Activated CD4-positive, alpha-beta T cell treated with anti-CD3 and anti-CD28 coated beads, Interleukin-2, amount 10 ng/mL, durations not matched to agents 24 days and 14 days (primary cell): ENCODE measurements around the gene FARS2. TPM values are rescaled to one million over a fixed set of nuclear protein-coding genes. Genes with fewer than 3 reads are reported as not detected.

Experiments used
- DNase-seq: peaks from one replicate; pipeline ENCODE4 v3.0.0; 2022
- H3K27ac Mint-ChIP-seq: one replicate; pipeline ENCODE4 v1.8.0; 2022; ENCODE audit warnings: mild to moderate bottlenecking, mixed read lengths
- H3K27me3 Mint-ChIP-seq: one replicate; pipeline ENCODE4 v1.8.0; 2022; ENCODE audit warnings: mixed read lengths
- H3K36me3 Mint-ChIP-seq: one replicate; pipeline ENCODE4 v1.8.0; 2022; ENCODE audit warnings: low read depth, mild to moderate bottlenecking, mixed read lengths
- H3K4me1 Mint-ChIP-seq: one replicate; pipeline ENCODE4 v1.8.0; 2021; ENCODE audit warnings: mixed read lengths
- H3K4me3 Mint-ChIP-seq: one replicate; pipeline ENCODE4 v1.8.0; 2022; ENCODE audit warnings: mild to moderate bottlenecking, moderate library complexity, mixed read lengths
- H3K9me3 Mint-ChIP-seq: one replicate; pipeline ENCODE4 v1.8.0; 2021; ENCODE audit warnings: mixed read lengths
- intact Hi-C: fragments of 100-400 bp; cut with micrococcal nuclease; formaldehyde crosslinking; loops from one replicate; pipeline ENCODE4 v1.15.1; 2023
- total RNA-seq: library from RNA; stranded (reverse); gene quantifications from 2 replicates; pipeline ENCODE4 v1.2.3, GENCODE V29; 2022

FARS2 gene
- total RNA-seq, 1 donor from 2014 or later = 24.7 TPM

- H3K27me3 Mint-ChIP-seq = no peaks in the 10 kb centered on the region
- no peak overlapping the region for H3K27ac Mint-ChIP-seq
- peak; percentile 85 for DNase-seq
- peaks cover 21% of the 10 kb centered on the region for H3K4me1 Mint-ChIP-seq
- intact Hi-C loops = loop anchor here (1.0 to 5.0 kb wide), 4 partner anchors 23 to 160 kb away; partner anchors contain the start of gene FARS2
- H3K9me3 Mint-ChIP-seq = no peaks in the 10 kb centered on the region
- H3K4me3 Mint-ChIP-seq = peak overlapping the region; percentile 36
- H3K36me3 Mint-ChIP-seq = no peaks in the 10 kb centered on the region
These were observed 41.8 kb downstream of the FARS2 start for GRCh38 chr6:5302995-5303622.

- intact Hi-C loops = loop anchor here (1.0 to 5.0 kb wide), 3 partner anchors 42 to 160 kb away; partner anchors contain the start of gene FARS2
- Mint-ChIP-seq H3K4me3 (no peak overlapping the region), H3K27me3 (no peaks in the 10 kb centered on the region), H3K4me1 (peaks cover 21% of the 10 kb centered on the region), H3K9me3 (no peaks in the 10 kb centered on the region), H3K36me3 (no peaks in the 10 kb centered on the region), H3K27ac (no peak overlapping the region)
- DNase-seq = no peak
These were observed 42.4 kb downstream of the FARS2 start for GRCh38 chr6:5303682-5304081.

- intact Hi-C loops = no loop called here
- no peaks in the 10 kb centered on the region for H3K36me3 Mint-ChIP-seq
These were observed 44.8 kb downstream of the FARS2 start for GRCh38 chr6:5305968-5306626.

GRCh38 chr6:5307058-5307457 is 45.7 kb downstream of the FARS2 start:
- H3K4me3 Mint-ChIP-seq = no peak overlapping the region
- no peaks in the 10 kb centered on the region for H3K9me3 Mint-ChIP-seq
- peaks cover 14% of the 10 kb centered on the region for H3K4me1 Mint-ChIP-seq
- DNase-seq = no peak
- H3K27ac Mint-ChIP-seq = no peak overlapping the region
- no peaks in the 10 kb centered on the region for H3K36me3 Mint-ChIP-seq
- intact Hi-C loops = no loop called here
- no peaks in the 10 kb centered on the region for H3K27me3 Mint-ChIP-seq

More at GRCh38 chr6:5305968-5306626, 44.8 kb downstream of the FARS2 start:
- DNase-seq = no peak
- Mint-ChIP-seq H3K27me3 (no peaks in the 10 kb centered on the region), H3K4me3 (no peak overlapping the region), H3K27ac (no peak overlapping the region), H3K9me3 (no peaks in the 10 kb centered on the region), H3K4me1 (peaks cover 16% of the 10 kb centered on the region)

- Mint-ChIP-seq H3K27me3 (no peaks in the 10 kb centered on the region), H3K27ac (no peak overlapping the region), H3K9me3 (no peaks in the 10 kb centered on the region), H3K36me3 (no peaks in the 10 kb centered on the region), H3K4me1 (peaks cover 4% of the 10 kb centered on the region), H3K4me3 (no peak overlapping the region)
- intact Hi-C loops = no loop called here
- DNase-seq = no peak
These were observed 46.8 kb downstream of the FARS2 start for GRCh38 chr6:5308066-5308465.

GRCh38 chr6:5314191-5314865 is 53.0 kb downstream of the FARS2 start:
- no peak for DNase-seq
- peaks cover 6% of the 10 kb centered on the region for H3K4me1 Mint-ChIP-seq
- intact Hi-C loops = no loop called here
- H3K4me3 Mint-ChIP-seq = no peak overlapping the region
- H3K9me3 Mint-ChIP-seq = no peaks in the 10 kb centered on the region
- no peak overlapping the region for H3K27ac Mint-ChIP-seq
- H3K27me3 Mint-ChIP-seq = no peaks in the 10 kb centered on the region
- no peaks in the 10 kb centered on the region for H3K36me3 Mint-ChIP-seq

- Mint-ChIP-seq H3K27me3 (no peaks in the 10 kb centered on the region), H3K36me3 (no peaks in the 10 kb centered on the region), H3K27ac (no peak overlapping the region), H3K9me3 (no peaks in the 10 kb centered on the region), H3K4me1 (peaks cover 6% of the 10 kb centered on the region), H3K4me3 (no peak overlapping the region)
- no peak for DNase-seq
- intact Hi-C loops = no loop called here
These were observed 54.6 kb downstream of the FARS2 start for GRCh38 chr6:5315881-5316280.

- Mint-ChIP-seq H3K36me3 (no peaks in the 10 kb centered on the region), H3K9me3 (no peaks in the 10 kb centered on the region), H3K27ac (no peak overlapping the region), H3K4me3 (no peak overlapping the region), H3K4me1 (peaks cover 6% of the 10 kb centered on the region), H3K27me3 (no peaks in the 10 kb centered on the region)
- intact Hi-C loops = no loop called here
- DNase-seq = no peak
These were observed 55.6 kb downstream of the FARS2 start for GRCh38 chr6:5316951-5317350.

GRCh38 chr6:5318617-5319272 is 57.4 kb downstream of the FARS2 start:
- intact Hi-C loops = no loop called here
- no peak for DNase-seq
- Mint-ChIP-seq H3K9me3 (no peaks in the 10 kb centered on the region), H3K4me1 (peaks cover 6% of the 10 kb centered on the region), H3K36me3 (peaks cover 2% of the 10 kb centered on the region), H3K27ac (no peak overlapping the region), H3K4me3 (no peak overlapping the region), H3K27me3 (no peaks in the 10 kb centered on the region)

- intact Hi-C loops = no loop called here
- DNase-seq = no peak
- peak overlapping the region; percentile 21 for H3K27ac Mint-ChIP-seq
- H3K27me3 Mint-ChIP-seq = no peaks in the 10 kb centered on the region
- no peaks in the 10 kb centered on the region for H3K4me1 Mint-ChIP-seq
- H3K9me3 Mint-ChIP-seq = no peaks in the 10 kb centered on the region
- H3K36me3 Mint-ChIP-seq = peaks cover 3% of the 10 kb centered on the region
- H3K4me3 Mint-ChIP-seq = no peak overlapping the region
These were observed 62.7 kb downstream of the FARS2 start for GRCh38 chr6:5323979-5324378.

- intact Hi-C loops = no loop called here
- peak; percentile 50 for DNase-seq
- H3K4me3 Mint-ChIP-seq = no peak overlapping the region
- no peaks in the 10 kb centered on the region for H3K4me1 Mint-ChIP-seq
- no peak overlapping the region for H3K27ac Mint-ChIP-seq
- no peaks in the 10 kb centered on the region for H3K9me3 Mint-ChIP-seq
- peaks cover 3% of the 10 kb centered on the region for H3K36me3 Mint-ChIP-seq
- no peaks in the 10 kb centered on the region for H3K27me3 Mint-ChIP-seq
These were observed 63.9 kb downstream of the FARS2 start for GRCh38 chr6:5325173-5325572.

GRCh38 chr6:5326022-5326641 is 64.8 kb downstream of the FARS2 start:
- intact Hi-C loops = no loop called here
- Mint-ChIP-seq H3K27me3 (no peaks in the 10 kb centered on the region), H3K27ac (no peak overlapping the region), H3K4me3 (no peak overlapping the region), H3K9me3 (no peaks in the 10 kb centered on the region), H3K4me1 (no peaks in the 10 kb centered on the region), H3K36me3 (peaks cover 3% of the 10 kb centered on the region)
- no peak for DNase-seq

GRCh38 chr6:5328800-5329199 is 67.5 kb downstream of the FARS2 start:
- no peak overlapping the region for H3K4me3 Mint-ChIP-seq
- no peaks in the 10 kb centered on the region for H3K4me1 Mint-ChIP-seq
- no peaks in the 10 kb centered on the region for H3K9me3 Mint-ChIP-seq
- H3K36me3 Mint-ChIP-seq = peaks cover 1% of the 10 kb centered on the region
- intact Hi-C loops = no loop called here
- no peaks in the 10 kb centered on the region for H3K27me3 Mint-ChIP-seq
- no peak overlapping the region for H3K27ac Mint-ChIP-seq
- DNase-seq = no peak
